HG03439 (cell line): ENCODE data around the gene ARL17B.
A peak's percentile ranks its signal among the peaks of the same experiment; 100 is the strongest.
"Not testable (repeated sequence)": the region's sequence is repeated elsewhere in the genome, so short reads cannot be mapped to it uniquely, and the experiment has no call there.

Experiments used
- ATAC-seq: cut with Tn5 transposase; IDR thresholded peaks from one replicate; pipeline ENCODE4 v1.9.1; 2021; ENCODE audit warnings: mild to moderate bottlenecking, moderate library complexity; ENCODE audit not compliant: unreplicated experiment

The ARL17B gene

GRCh38 chr17:46252804-46253203 is 108.8 kb downstream of the ARL17B start:
- not testable (repeated sequence) for ATAC-seq

DNA sequence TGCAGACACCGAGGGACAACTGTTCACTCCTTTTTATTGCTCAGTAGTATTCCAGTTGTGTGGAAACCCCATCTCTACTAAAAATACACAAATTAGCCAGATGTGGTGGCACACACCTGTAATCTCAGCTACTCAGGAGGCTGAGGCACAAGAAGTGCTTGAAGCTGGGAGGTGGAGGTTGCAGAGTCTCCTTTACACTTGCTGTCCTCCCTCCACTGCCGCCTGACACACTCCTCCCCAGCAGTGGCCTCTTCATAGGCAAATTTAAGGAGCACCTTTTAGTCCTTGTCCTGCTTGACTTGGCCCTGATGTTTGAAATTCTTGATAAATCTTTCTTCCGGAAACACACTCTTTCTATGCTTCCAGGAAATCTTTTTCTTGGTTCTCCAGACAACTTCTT is 112.4 kb downstream of the ARL17B start:
- ATAC-seq = not testable (repeated sequence)

- not testable (repeated sequence) for ATAC-seq
Observed at GRCh38 chr17:46244949-46245768, 116.4 kb downstream of the ARL17B start.

GRCh38 chr17:46244339-46244913 is 117.1 kb downstream of the ARL17B start:
- ATAC-seq = not testable (repeated sequence)

DNA sequence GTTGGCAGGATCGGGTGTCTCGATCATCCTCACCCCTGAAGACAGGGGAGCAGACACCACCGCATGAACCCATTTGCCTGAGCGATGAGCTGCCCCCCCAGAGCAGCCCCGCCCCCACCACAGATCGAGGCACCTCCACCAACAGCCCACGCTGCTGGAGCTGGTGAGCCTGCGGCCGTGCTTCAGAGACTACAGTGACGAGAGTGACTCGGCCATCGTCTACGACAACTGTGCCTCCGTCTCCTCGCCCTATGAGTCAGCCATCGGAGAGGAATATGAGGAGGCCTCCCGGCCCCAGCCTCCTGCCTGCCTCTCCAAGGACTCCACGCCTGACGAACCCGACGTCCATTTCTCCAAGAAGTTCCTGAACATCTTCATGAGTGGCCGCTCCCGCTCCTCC is 117.6 kb downstream of the ARL17B start:
- ATAC-seq = not testable (repeated sequence)

DNA sequence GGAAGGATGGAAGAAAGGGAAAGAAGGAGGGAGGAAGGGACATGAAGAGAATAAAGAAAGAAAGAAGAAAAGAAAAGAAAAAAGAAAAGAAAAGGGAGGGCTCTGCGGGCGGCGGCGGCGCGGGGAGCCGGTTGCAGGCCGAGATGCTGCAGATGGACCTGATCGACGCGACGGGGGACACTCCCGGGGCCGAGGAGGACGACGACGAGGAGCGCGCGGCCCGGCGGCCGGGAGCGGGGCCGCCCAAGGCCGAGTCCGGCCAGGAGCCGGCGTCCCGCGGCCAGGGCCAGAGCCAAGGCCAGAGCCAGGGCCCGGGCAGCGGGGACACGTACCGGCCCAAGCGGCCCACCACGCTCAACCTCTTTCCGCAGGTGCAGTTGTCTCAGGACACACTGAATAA is 118.1 kb downstream of the ARL17B start:
- ATAC-seq = not testable (repeated sequence)

DNA sequence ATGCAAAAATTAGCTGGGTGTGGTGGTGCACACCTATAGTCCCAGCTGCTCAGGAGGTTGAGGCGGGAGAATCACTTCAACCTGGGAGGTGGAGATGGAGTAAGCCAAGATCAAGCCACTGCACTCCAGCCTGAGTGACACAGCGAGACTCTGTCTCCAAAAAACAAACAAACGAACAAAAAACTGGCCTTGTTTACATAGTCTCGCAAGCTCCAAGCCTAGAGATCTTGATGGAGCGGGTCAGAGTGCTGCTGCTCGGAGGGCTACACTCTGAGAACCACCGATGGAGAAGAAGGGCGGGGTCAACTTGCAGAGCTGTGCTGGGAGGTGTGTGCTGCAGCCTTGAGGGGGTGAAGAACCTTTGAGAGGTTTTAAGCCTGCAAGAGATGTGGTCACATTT is 130.2 kb downstream of the ARL17B start:
- not testable (repeated sequence) for ATAC-seq

- peak; percentile 97 for ATAC-seq
Observed at GRCh38 chr17:46225274-46225794, 136.2 kb downstream of the ARL17B start.

GRCh38 chr17:46224864-46225263 is 136.7 kb downstream of the ARL17B start:
- ATAC-seq = peak; percentile 47
